ENCODE data around the gene PDS5B.
"Not testable (repeated sequence)": the region's sequence is repeated elsewhere in the genome, so short reads cannot be mapped to it uniquely, and the experiment has no call there.

Gene PDS5B, protein sequence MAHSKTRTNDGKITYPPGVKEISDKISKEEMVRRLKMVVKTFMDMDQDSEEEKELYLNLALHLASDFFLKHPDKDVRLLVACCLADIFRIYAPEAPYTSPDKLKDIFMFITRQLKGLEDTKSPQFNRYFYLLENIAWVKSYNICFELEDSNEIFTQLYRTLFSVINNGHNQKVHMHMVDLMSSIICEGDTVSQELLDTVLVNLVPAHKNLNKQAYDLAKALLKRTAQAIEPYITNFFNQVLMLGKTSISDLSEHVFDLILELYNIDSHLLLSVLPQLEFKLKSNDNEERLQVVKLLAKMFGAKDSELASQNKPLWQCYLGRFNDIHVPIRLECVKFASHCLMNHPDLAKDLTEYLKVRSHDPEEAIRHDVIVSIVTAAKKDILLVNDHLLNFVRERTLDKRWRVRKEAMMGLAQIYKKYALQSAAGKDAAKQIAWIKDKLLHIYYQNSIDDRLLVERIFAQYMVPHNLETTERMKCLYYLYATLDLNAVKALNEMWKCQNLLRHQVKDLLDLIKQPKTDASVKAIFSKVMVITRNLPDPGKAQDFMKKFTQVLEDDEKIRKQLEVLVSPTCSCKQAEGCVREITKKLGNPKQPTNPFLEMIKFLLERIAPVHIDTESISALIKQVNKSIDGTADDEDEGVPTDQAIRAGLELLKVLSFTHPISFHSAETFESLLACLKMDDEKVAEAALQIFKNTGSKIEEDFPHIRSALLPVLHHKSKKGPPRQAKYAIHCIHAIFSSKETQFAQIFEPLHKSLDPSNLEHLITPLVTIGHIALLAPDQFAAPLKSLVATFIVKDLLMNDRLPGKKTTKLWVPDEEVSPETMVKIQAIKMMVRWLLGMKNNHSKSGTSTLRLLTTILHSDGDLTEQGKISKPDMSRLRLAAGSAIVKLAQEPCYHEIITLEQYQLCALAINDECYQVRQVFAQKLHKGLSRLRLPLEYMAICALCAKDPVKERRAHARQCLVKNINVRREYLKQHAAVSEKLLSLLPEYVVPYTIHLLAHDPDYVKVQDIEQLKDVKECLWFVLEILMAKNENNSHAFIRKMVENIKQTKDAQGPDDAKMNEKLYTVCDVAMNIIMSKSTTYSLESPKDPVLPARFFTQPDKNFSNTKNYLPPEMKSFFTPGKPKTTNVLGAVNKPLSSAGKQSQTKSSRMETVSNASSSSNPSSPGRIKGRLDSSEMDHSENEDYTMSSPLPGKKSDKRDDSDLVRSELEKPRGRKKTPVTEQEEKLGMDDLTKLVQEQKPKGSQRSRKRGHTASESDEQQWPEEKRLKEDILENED (N-terminal part only)

GRCh38 chr13:32586080-32586900, at the start of gene PDS5B:
TSS of gene PDS5B (plus strand) at chr13:32586452. CDS start at chr13:32648773, 62,321 bp downstream.
- peak; percentile 97 for DNase-seq

DNA sequence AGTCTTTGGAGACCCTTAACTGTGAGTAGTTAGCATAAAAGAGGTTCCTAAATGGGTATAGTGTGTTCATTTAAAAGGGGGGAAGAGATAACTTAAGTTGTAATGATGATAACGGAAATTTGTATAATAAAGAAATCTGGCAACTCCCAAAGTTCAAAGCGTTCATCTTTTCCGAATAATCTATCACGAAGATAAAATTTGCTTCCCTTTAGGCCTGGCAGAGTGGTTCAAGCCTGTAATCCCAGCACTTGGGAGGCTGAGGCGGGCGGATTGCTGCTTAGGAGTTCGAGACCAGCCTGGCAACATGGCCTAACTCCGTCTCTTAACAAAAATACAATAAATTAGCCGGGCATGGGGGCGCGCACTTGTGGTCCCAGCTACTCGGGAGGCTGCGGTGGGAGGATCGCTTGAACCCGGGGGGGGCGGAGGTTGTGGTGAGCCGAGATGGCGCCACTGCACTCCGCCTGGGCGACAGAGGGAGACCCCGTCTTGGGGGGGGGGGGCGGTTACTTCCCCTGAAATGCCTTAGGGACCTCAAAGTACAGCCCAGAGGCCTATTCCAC, 48.6 kb upstream of the PDS5B start:
- no peak for DNase-seq

GRCh38 chr13:32538143-32538620, 48.1 kb upstream of the PDS5B start:
- no peak for DNase-seq

DNA sequence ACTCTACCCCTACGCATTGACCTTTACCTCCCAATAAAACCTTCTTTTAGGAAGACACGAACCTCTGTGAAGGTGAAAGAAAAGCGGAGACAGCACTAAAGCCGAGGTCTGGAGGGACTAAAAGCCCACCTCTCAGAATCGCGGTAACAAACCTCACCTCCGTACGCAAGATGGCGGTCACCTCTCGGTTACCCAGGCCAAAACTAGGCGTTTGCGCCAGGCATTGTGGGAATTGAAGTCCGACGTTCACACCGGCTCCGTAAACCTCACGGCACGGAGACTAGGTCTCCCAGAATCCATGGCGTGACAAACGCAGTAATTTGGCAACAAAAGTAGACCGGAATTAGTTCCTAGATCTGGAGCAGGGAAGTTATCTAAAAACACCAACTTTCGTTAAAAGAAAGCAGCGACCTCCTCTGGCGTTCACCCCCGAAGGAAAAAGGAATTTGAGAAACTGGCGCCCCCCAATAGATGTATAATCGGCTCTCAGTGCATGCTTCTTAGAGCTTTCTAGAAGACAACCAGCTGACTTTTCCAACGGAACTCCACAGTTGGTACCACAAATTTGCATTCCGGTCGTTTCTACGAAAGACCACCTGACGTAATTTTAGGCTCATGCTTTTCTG, 47.5 kb upstream of the PDS5B start, which contains the start of gene N4BP2L2:
N4BP2L2 (minus strand) TSS at position 175 of the 626 bp plus-strand sequence. CDS start 1,768 bp downstream, outside the sequence.
- DNase-seq = peak; percentile 97

- DNase-seq = no peak
Observed at GRCh38 chr13:32542221-32542620, 44.0 kb upstream of the PDS5B start.

DNA sequence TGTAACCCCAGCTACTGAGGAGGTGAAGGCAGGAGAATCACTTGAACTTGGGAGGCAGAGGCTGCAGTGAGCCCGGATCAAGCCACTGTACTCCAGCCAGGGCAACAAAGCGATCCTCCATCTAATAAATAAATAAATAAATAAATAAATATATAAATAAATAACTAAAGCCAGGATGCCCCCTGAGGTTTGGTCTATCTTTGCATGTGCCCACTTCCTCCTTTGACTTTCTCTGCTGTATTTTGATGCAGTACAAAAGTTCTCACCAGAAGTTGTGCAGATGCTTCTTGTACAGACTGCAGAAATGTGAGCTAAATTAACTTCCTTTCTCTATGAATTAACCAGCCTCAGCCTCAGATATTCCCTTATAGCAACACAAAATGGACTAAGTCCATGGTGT, 41.2 kb upstream of the PDS5B start:
- DNase-seq = no peak

DNA sequence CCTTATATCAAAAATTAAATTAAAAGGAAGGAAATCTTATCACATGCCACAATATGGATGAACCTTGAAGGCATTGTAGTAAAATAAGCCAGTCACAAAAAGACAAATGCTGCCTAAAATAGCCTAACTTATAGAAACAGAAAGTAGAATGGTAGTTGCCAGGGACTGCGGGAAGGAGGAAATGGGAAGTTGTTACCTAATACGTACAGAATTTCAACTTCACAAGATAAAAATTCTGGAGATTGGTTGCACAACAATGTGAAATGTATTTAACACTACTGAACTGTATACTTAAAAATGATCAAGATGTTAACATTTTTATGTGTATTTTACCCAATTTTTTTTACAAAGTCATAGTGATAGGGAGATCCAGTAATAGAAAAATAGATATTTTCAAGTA, 37.4 kb upstream of the PDS5B start:
- DNase-seq = no peak

DNA sequence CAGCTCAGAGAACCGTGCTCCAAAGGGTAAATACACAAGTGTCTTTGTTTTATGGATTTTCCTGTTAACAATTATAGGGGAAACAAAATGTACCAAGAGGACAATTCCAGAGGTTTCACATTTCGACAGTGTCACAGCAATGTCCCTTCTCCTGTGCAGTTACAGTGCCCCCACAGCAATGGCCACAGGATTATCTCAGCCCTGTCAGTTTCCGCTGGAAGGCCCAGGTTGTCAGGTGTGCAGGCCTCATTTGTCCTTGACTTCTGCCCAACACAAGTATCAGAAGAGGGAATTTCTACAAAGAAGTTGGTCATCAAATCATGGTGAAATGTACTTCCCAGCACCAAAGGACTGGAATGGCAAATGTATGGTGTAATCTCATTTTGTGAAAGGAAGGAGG, 36.5 kb upstream of the PDS5B start:
- no peak for DNase-seq

GRCh38 chr13:32553720-32554119, 32.5 kb upstream of the PDS5B start:
- DNase-seq = no peak

DNA sequence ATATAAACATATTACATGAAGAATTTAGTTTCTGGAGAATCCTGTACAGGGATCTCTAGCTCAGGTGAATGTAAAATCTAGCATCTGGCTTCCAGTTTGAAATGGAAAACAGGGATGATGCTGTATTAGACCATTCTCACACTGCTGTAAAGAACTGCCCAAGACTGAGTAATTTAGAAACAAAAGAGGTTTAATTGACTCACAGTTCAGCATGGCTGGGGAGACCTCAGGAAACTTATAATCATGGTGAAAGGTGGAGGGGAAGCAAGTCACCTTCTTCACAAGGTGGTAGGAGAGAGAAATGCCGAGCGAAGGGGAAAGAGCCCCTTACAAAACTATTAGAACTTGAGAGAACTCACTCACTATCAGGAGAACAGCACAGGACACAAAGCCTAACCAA, 30.6 kb upstream of the PDS5B start:
- no peak for DNase-seq

DNA sequence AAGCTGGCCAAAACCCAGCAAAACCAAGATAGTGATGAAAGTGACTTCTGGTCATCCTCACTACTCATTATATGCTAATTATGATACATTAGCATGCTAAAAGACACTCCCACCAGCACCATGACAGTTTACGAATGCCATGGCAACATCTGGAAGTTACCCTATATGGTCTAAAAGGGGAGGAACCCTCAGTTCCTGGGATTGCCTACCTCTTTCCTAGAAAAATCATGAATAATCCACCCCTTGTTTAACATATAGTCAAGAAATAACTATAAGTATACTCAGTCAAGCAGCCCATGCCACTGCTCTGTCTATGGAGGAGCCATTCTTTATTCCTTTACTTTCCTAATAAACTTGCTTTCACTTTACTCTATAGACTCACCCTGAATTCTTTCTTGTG, 25.4 kb upstream of the PDS5B start:
- DNase-seq = not testable (repeated sequence)

- not testable (repeated sequence) for DNase-seq
Observed at GRCh38 chr13:32575687-32576086, 10.6 kb upstream of the PDS5B start.

DNA sequence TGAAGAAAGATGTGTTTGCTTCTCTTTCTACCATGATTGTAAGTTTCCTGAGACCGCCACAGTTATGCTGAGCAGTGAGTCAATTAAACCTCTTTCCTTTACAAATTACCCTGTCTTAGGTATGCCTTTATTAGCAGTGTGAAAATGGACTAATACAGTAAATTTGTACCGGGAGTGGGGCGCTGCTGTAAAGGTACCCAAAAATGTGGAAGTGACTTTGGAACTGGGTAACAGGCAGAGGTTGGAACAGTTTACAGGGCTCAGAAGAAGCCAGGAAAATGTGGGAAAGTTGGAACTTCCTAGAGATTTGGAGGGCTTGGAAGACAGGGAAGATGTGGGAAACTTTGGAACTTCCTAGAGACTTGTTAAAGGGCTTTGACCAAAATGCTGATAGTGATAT, 9.2 kb upstream of the PDS5B start:
- no peak for DNase-seq

GRCh38 chr13:32581177-32581786, 5.0 kb upstream of the PDS5B start:
- peak; percentile 65 for DNase-seq

DNA sequence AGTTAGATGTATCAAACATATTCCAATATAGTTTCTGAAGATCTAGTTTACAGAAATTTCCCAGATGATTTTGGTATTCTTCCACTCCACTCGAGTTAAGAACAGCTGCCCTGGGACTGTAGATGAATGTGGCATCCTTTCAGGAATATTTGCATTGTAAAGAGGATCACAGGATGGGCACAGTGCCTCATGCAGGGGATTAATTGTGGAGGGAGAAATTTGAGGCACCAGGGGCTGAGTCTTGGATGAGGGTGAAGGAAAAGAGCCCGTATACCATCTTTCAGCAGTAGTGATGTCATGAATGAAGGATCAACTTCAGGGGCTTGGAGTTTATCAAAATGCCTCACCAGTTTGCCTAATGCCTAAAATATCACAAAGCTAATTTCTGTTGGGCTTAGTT, 4.0 kb upstream of the PDS5B start:
- DNase-seq = no peak

- no peak for DNase-seq
Observed at GRCh38 chr13:32582991-32583390, 3.3 kb upstream of the PDS5B start.

DNA sequence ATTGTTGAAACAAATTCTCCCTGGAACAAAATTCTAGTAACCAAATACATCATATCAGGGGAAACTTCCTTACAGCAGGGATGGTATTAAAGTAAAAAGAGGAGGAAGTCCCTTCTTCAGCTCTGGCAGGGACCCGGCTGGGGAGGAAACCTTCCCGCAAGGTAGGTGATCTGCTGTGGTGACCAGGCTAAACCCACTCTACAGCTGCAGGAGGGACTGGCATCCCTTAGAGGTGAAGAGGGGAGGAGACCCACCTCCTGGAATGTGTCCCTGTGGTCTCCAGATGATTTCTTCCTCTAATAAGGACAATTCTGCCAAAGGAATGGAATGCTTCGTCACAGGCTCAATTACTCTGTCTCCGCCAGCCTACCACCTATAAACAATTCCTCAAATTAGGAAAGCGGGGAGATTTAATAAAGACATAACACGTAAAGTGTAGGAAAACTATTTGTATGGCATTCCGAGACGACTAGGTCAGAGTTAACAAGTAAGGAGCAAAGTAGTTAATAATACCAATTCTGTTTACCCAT, 637 bp upstream of the PDS5B start:
- peak; percentile 43 for DNase-seq

DNA sequence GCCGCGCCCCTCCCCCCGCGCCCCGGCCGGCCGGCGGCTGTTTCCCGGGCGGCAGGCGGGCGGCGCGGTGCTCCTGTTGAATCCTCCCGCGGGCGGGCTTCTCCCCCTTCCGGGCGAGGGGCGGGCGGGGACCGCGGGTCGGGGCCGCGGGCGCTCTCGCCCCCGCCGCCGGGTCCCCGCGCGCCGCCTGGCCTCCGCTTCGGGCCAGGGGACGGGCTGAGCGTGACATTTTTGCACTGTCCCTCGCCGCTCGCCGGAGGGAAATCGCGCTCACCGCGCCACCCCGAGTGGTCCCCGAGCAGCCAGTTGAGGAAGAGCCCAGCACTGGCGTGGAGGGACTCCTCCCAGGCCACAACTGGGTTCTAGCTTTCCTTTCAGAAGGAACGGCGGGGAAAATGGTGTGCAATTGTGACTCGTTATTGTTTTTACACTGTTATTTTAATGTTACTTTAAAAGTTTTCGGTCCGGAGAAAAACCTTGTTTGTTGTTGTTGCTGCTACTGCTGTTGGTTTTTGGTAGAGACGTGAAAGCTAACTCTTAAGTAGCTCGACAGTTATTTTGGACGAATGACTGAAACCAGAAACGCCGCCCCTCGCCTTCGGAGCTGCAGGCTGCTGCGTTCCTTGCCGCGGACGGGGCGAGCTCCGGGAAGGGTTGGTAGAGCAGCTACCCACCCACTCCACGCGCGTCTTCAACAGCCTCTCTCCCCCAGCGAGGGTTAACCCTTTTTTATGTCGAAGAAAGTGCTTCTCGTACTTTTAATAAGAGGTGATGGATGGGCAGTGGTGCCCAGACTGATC, 959 bp downstream of the PDS5B start:
- DNase-seq = peak; percentile 89

GRCh38 chr13:32587811-32588170, 1.5 kb downstream of the PDS5B start:
- peak; percentile 27 for DNase-seq

- DNase-seq = no peak
Observed at GRCh38 chr13:32588736-32589135, 2.5 kb downstream of the PDS5B start.
